ENCODE data around the gene WDR43.

Gene WDR43

DNA sequence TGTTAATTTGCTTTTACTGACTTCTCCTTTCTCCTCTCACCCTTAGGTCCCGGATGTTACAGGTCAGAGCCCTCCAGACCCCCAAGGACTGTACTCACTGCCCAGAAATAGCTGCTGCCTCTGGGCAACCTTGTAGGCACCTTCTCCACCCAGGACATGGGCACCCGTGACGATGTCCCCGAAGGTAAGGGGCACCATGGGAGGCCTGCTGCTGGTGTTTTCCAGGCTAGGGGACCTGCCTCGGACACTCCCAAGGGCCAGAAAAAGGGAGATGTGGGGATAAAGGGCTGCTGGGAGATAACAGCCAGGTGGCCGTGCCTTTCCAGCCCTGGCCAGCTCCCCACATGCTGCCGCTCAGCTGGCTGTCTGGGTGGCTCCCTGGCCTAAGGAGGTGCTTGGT is 100.2 kb downstream of the WDR43 start:
- DNase-seq, result no peak

DNA sequence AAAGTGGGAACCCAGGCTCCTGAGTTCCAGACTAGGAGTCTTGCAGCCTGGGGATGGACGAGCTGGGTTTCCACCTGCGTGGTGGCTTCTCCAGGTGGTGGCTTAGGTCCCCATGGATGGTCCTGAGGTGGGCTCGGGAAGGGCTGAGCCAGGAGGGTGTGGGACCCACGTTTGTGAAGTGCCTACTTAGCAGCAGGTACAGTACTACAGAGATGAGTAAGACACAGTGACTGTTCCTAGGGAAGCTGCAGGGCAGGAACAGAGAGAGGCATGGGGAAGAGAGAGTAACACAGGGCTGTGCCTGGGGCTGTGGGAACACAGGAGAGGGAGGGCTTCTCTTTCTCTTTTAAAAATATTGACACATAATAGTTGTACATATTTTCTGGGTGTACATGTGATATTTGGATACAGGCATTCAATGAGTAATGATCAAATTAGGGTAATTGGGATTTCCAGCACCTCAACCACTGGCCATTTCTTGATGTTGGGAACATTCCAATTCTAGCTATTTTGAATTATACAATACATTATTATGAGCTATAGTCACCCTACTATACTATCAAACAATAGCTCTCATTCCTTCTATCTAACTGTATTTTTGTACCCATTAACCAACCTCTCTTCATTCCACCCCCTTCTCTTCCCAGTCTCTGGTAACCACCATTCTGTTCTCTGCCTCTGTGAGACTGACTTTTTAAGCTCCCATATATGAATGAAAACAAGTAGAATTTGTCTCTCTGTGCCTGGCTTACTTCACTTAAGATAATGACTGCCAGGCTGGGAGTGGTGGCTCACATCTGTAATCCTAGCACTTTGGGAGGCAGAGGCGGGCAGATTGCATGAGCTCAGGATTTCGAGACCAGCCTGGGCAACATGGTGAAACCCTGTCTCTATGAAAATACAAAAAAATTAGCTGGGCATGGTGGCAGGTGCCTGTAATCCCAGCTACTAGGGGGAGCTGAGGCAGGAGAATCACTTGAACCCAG is 101.6 kb downstream of the WDR43 start:
- no peak for DNase-seq

DNA sequence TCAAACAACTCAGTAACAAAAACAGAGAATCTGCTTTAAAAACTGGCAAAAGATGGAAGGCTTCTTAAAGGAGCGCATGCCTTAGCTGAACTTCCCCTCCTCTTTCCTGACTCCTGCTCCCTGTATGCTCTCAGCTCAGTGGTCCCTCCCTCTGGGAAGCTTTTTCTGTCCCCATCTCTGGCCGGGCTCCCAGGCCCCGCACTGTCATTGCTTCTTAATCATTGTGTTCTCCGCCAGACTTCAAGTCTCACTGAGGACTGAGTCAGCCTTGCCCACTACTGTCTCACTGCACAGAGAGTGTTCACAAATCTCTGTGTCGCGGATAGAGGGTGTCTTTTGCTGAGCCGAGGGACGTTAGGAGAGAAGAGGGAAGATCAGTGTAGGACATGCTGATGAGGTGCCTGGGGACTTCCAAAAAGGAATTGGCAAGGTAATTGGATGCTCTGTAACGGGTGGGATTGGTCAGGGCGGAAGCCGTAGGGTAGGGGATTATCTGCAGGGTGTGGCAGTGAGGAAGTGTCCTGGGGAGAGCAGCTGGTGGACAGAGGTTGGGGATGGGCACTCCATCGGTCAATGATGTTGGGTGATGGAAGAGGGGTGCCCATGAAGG is 102.9 kb downstream of the WDR43 start:
- no peak for DNase-seq

Data from CD4-positive, alpha-beta T cell treated with Interleukin-17A for 1 hour (primary cell).